HEK293T (cell line): ENCODE measurements around the gene TDRD1.

Experiments
- BHLHE40 ChIP-seq: fragments of 450-650 bp; IDR thresholded peaks from 2 replicates; pipeline ENCODE4 v1.6.1; 2016; ENCODE audit warnings: mild to moderate bottlenecking, moderate library complexity, borderline replicate concordance
- CTBP1 ChIP-seq: fragments of 450-650 bp; IDR thresholded peaks from 2 replicates; pipeline ENCODE4 v1.6.1; 2016; ENCODE audit warnings: borderline replicate concordance
- FOXA1 ChIP-seq: fragments of 450-650 bp; IDR thresholded peaks from 2 replicates; pipeline ENCODE4 v1.6.1; 2016; ENCODE audit warnings: mild to moderate bottlenecking
- FOXK2 ChIP-seq: fragments of 450-650 bp; IDR thresholded peaks from 2 replicates; pipeline ENCODE4 v1.6.1; 2016; ENCODE audit warnings: mild to moderate bottlenecking
- FOXM1 ChIP-seq: fragments of 450-650 bp; IDR thresholded peaks from 2 replicates; pipeline ENCODE4 v1.6.1; 2017; ENCODE audit warnings: mild to moderate bottlenecking, borderline replicate concordance
- HDGF ChIP-seq: fragments of 450-650 bp; IDR thresholded peaks from 2 replicates; pipeline ENCODE4 v1.6.1; 2017; ENCODE audit warnings: antibody characterized with exemption, borderline replicate concordance
- L3MBTL2 ChIP-seq: fragments of 450-650 bp; conservative IDR thresholded peaks from 2 replicates; pipeline ENCODE4 v1.6.1; 2016; ENCODE audit warnings: mild to moderate bottlenecking
- SP1 ChIP-seq: fragments of 450-650 bp; IDR thresholded peaks from 2 replicates; pipeline ENCODE4 v1.6.1; 2017
- SUZ12 ChIP-seq: fragments of 450-650 bp; IDR thresholded peaks from 2 replicates; pipeline ENCODE4 v1.6.1; 2016; ENCODE audit warnings: mild to moderate bottlenecking
- TARDBP ChIP-seq: fragments of 450-650 bp; IDR thresholded peaks from 2 replicates; pipeline ENCODE4 v1.6.1; 2016

DNA sequence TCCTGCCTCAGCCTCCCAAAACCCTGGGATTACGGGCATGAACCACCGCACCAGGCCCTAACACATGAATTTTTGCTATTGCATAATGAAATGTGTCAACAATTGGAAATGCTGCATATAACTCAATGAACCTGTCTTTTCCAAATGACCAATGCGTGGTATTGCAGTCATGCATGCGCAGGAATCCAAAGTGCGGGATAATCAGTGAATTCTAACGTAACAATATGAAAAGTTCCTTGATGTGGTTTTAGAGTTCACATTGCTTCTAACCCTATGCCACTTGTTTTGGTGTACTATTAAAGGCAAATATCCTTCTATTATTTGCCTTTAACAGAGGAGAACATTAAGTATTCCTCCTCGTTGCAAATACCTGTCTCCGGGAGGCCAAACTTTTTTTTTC lies 10.5 kb downstream of the TDRD1 start:
- TF ChIP-seq BHLHE40 (no peak), L3MBTL2 (no peak), FOXK2 (no peak), CTBP1 (no peak), HDGF (no peak), TARDBP (no peak), FOXA1 (no peak), SUZ12 (no peak), FOXM1 (no peak), SP1 (no peak)
